HG03558 (cell line): ENCODE measurements around the gene KIAA1586.
"Not testable (repeated sequence)": the region's sequence is repeated elsewhere in the genome, so short reads cannot be mapped to it uniquely, and the experiment has no call there.

ENCODE experiments used
- ATAC-seq: cut with Tn5 transposase; IDR thresholded peaks from one replicate; pipeline ENCODE4 v1.9.1; 2021; ENCODE audit warnings: moderate number of reproducible peaks; ENCODE audit not compliant: unreplicated experiment; ENCODE audit errors: extremely low read depth

The KIAA1586 gene

DNA sequence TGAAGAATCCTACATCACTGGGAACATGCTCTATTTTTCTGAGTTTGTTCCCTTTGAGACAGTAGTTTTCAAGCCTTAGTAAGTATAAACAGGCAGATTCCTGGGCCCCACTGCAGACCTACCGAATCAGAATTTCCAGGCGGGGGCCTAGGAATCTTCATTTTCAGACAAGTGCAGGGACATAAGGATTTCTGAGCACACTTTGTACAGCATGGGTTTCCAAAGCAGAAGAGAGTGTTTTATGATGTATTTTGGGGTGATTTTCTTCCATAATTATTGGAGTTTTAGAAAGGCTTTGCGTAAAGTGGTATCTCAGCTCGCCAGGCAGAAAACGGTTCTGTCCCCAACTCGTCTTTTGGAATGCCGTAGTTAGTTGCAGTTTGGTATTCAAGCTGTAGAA lies 44.9 kb downstream of the KIAA1586 start:
- not testable (repeated sequence) for ATAC-seq

DNA sequence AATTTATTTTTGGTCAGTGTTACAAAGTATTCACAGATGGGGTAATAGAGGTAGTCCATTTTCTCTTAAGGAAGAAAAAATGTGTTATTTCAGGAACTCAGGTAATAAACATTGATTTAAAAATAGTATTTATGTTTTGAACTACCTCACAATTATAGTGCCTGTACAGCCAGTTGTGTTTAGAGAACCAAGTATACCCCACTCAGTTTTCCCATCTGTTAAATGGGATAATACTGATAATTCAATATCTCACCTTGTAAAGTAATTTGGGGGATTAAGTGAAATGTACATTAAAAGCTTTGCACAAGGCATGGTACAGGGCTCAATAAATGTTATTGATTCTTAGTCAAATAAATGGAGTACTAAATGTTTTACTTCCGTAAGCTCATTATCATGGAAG lies 48.2 kb downstream of the KIAA1586 start:
- no peak for ATAC-seq

GRCh38 chr6:57097596-57097995 lies 51.1 kb downstream of the KIAA1586 start:
- ATAC-seq, result no peak

DNA sequence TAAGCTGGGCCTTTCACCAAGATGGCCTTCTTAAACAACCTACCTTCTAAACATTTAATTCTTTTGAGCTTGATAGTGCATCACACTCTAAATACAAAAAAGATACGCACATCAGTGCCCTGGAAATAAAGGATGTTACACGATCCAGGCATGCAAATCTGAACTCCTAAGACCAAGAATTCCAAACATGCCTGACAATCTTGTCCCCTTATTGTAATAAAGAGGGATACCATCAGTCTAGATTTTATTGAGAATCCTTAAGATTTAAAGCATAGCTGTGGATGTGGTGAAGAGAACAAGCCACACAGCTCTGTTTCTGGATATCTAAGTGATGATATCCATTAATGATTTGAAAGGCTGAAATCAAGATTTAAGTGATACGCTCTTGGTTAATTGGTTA lies 56.5 kb downstream of the KIAA1586 start:
- no peak for ATAC-seq

- ATAC-seq, result no peak
These were observed 57.8 kb downstream of the KIAA1586 start for GRCh38 chr6:57104336-57104735.
